Hepatocyte (in vitro differentiated cells): Measurements from ENCODE around the gene GUK1.

Experiments
- CTCF ChIP-seq: fragments of 200-600 bp; sonication (generic); IDR thresholded peaks from 2 replicates; pipeline ENCODE4 v1.5.1; 2016; ENCODE audit warnings: antibody characterized with exemption, mild to moderate bottlenecking; ENCODE audit not compliant: poor library complexity
- EZH2 ChIP-seq: fragments of 200-600 bp; sonication (generic); IDR thresholded peaks from 2 replicates; pipeline ENCODE4 v1.6.1; 2016; ENCODE audit warnings: antibody characterized with exemption, mild to moderate bottlenecking, borderline replicate concordance
- EZH2phosphoT487 ChIP-seq: fragments of 200-600 bp; sonication (generic); IDR thresholded peaks from one replicate; pipeline ENCODE4 v1.6.1; 2018; ENCODE audit warnings: antibody characterized with exemption, mild to moderate bottlenecking, low read depth, moderate library complexity; ENCODE audit not compliant: unreplicated experiment, severe bottlenecking

- no peak for TF ChIP-seq CTCF
- TF ChIP-seq EZH2, result no peak
- TF ChIP-seq EZH2phosphoT487, result no peak
These were observed 7.7 kb downstream of the GUK1 start for GRCh38 chr1:228147768-228148167.
